Measurements from ENCODE around the gene QSOX1.

The QSOX1 gene

DNA sequence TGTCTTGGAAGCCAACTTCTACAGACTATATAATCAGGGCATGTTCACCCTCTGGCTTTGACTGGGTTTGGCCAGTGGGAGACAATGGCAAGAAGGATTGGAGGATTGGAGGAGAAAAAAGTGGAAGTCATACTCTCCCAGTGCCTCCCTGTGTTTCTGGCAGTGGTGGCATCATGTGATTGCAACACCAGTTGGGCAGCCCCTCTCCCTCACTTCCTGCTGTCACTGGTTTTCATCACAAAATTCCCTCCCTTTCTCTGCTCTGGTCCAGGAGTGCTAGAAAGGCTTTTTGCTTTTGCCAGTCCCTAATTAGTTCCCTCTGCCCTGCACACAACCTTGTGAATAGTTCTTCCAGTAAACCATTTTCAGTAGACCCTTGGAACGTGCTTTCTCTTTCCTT is 3.7 kb upstream of the QSOX1 start:
- DNase-seq = no peak

DNA sequence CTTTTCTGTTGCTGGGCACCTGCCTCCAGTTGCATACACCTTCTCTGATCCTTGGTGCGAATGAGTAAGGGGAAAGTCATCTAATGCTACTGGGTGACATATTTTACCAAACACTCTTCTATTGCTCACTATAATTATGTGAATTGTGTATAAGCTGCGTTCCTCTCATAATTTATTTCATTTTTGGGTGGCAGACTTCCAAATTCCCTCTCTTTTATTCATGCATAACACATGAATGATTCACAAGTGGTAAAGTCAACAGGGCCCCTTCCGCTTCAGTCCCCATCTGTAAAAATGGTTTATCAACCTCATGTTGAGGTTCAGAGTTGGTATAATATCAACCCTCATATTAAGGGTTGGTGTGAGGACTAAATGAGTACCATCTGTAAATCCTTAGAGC is 3.2 kb upstream of the QSOX1 start:
- no peak for DNase-seq

DNA sequence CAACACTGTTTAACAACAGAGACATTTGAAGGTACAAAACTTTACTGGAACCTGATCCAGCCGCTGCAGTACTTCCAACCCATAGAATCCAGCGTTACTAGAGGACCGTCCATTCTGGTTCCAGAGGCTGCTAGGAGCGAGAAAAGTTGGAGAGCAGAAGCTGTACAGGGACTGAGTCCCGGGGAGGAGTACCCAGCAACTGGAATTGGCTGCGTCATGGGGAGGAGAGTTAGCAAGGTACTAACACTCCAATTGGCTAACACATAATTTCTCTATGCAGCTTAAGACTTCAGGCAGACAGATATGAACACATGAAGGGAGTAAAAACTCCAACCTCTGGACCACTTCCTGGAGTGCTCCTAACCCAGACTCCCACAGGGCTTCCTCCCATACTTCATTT is 2.1 kb upstream of the QSOX1 start:
- DNase-seq = no peak

DNA sequence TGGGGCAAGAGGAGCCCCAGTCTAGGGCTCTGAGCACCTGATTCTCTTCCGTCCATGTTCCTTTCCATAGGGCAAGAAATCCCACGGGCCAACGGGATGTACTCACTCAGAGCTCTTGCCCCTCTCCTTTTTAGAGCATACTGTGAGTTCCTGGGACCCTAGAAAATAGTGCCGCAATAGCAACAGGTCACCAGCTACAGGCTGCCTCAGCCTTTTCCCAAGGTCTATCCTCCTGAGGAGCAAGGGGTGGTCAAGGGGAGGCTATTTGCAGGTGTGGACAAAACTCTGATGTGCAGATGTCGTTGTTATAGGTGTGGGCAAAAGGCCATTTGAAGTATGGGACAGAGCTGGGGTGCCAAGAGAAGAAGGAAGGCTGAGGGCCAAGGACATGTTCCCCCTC is 1.6 kb upstream of the QSOX1 start:
- no peak for DNase-seq

DNA sequence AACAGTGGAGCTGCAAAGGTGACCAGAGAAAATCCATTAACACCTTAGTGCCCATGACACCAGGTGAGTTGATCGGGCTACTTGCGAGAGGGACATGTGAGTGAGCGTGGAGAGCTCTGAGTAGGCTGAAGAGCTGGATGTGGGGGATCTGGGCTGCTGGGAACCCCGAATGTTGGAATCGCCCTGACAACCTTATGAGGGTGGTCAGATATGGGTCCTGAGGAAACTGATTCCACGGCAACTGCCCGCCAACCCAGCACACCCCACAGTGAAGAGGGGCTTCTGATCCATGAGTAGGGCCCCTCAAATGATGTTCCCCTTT is 705 bp upstream of the QSOX1 start:
- no peak for DNase-seq

DNA sequence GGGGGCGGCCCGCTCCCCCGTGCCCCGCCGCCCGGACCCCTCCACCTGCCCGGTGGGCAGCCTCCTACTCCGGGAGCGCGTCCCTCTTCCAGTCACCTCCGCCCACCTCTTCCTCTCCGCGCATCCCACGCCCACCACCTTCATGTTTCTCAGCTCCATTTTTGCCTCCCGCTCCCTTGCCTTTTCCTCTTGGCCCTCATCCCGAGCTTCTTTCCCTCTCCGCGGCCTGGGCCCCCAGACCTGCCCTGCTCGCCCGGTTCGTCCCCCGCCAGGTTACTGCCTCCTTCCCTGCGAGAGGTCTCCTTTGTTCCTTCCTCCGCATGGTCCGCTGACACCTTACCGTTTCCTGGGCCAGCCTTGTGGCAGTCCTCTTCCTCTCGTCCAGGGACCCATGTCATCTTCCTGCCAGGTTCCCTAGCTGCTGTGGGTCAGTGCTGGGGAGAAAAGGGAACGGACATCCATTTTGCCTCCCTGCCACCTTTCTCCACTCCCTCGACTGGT is 563 bp downstream of the QSOX1 start:
- DNase-seq = no peak

DNA sequence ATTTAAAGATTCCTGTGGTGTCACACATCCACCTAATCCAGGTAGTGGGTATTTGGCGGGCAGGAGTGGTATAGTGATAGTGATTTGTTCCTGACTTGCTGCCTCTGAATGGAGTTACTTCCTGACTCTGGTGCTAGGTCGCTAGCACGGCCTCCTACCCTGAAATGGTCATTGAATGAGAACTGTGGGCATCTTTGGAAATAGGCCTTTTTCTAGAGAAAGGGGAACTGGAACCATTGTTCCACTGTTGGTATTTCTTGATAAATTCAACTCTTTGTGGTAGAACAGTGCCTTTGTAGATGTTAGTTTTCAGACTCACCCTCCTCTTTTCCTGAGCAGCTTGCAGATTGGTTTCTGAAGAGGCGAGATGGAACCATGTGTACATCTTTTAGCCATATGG is 1.5 kb downstream of the QSOX1 start:
- DNase-seq = peak; percentile 58

DNA sequence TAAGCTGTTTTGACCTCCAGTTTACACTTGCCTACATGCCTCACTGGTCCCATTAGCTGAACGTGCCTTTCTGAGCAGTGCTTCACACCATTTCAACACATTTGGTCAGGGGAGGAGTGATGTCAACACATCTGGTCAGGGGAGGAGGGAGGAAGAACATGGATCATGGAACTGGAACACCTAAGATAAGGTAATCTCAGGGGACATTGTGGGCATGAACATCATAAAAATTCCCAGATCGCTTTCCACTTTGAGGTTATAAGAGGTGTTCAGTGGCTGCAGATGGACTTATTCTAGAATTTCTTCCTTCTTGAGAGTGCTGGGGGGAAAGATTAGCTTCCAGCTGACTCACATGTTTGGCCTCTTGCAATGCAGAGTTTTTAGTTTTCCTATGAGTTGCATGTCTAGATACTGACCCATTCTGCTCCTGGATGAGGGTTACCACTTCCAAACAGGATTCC is 2.0 kb downstream of the QSOX1 start:
- no peak for DNase-seq

DNA sequence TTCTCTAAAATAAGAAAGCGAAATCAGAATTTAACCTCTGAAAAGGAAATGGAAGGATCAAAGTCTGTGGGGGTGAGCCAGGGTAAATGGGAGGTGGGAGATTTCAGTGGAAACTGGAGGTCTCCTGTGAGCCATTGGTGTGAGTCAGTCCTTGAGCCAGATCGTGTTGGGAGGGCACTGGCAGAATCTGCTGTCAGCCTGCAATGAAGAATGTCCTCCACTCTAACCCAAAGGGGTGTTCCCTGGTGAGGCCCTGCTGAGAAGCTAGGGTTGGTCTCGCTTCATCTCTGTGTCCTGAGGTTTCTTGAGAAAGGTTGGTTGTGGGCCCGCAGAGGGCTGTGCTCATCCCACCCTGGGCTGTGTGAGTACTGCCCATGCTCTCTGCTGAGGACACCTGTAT is 2.4 kb downstream of the QSOX1 start:
- no peak for DNase-seq

DNA sequence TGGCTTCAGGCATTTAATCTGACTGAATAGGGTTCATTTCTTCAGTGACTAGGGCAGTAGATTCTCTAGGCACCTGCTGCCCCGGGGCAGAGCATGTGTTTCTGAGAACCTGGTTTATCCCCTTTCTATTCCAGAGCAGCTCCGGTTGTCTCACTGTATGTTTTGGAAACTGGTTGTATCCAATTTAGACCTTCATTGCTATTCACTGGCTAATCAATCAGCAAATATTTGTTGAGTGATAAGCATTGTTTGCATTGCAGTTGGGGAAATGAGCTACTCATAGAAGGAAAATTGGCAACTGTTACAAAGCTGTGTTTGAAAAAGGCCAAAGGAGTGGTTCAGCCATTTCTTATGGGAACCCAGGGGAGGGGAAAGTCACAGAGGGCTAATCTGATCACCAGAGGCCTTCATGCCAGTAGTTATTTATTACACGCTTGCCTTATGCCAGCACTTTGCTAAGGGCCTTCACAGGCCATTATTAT is 2.9 kb downstream of the QSOX1 start:
- no peak for DNase-seq

DNA sequence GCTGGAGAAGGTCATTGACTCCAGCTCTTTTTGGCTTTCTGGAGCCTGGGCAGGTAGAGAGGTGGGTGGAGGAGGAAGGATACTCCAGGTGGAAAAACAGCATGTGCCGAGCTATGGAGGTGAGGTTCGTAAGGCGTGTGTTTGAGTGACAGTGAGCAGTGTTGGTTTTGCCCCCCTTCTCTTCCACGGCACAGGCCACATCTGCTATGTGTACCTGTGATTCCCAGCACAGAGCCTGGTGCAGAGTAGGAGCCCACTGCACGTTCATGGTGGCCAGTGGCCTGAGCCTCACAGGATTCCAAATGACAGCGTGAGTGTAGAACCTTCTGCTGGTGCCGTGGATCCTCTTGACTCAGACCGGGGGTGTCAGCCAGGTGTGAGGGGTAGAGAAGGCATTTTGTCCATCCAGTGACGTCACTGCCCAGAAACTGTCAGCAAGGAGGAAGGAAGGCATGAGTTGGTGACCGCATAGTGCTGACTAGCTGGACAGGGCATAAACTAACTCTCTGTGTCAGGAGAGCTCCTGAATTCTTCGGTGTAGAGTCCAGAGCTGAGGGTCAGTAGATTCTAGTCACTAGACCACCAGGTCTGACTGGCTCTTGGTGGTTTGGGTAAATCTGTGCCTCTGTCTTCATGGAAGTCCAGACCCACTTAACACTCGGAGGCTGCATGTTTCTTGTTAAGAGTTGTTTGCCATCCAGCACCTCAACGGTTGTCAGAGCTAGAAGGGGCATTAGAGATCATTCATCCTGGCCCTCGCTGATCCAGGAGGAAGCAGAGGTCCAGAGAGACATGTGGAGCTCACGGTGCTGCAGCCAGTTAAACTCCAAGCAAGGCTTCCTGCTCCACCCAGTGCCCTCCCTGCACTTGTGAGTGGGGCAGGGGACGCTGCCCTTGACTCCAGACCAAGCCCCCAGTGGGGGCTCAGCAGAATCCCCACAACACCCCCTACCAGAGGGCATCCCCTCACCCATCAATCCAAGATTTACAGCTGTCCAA is 3.8 kb downstream of the QSOX1 start:
- DNase-seq = no peak

DNA sequence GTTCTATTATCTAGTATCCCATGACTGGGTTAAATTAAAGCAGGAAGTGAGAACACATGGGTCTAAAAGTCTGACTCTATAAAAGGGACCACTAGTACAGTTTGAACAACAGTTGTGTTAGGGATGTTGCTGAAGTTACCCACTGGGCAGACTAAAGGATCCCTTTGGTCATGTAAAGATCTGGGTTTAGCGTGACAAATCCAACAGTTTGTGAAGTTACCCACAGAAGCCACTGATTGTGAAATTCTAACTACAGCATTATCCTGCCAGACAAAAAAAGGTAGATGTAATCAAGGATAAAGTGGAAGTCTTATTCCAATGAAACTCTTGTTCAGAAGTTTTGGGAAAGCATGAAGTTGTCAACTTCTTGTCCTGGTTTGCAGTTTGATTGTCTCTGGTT is 5.7 kb downstream of the QSOX1 start:
- peak; percentile 35 for DNase-seq

DNA sequence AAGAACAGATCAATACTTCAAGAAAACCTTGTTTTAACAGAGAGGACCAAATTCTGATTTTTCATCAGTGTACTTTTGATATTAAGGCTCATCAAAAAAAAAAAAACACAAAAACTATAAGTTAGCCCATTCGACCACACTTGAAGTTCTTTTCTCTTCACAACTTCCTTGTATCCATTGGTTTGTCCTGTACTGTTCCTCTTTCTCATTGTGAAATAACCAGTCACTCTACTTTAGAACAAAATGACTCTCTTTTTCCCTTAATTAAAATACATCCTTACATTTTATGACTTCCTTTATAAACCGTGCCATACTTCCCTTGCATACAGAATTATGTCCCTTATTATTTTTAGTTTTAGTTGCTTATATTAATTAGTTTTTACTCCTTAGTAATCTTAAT is 8.4 kb downstream of the QSOX1 start:
- DNase-seq = peak; percentile 21

DNA sequence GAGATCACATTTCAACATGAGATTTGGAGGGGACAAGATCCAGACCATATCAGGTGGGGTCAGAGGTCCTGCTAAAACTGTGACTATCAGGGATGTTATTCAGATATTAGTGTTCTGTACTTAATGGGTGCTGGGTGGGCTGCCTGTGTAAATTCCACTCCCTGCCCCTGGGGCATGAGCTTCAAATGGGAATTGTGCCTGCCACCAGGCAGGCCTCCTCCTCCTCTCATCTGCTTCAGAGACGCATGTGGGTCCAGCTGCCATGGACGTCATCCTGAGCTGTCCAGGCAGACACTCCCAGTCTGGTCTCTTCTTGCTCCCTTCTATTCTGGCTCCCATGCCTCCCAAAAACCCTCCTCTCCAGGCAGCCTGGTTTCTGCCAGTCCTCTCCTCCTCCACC is 10.4 kb downstream of the QSOX1 start:
- no peak for DNase-seq

DNA sequence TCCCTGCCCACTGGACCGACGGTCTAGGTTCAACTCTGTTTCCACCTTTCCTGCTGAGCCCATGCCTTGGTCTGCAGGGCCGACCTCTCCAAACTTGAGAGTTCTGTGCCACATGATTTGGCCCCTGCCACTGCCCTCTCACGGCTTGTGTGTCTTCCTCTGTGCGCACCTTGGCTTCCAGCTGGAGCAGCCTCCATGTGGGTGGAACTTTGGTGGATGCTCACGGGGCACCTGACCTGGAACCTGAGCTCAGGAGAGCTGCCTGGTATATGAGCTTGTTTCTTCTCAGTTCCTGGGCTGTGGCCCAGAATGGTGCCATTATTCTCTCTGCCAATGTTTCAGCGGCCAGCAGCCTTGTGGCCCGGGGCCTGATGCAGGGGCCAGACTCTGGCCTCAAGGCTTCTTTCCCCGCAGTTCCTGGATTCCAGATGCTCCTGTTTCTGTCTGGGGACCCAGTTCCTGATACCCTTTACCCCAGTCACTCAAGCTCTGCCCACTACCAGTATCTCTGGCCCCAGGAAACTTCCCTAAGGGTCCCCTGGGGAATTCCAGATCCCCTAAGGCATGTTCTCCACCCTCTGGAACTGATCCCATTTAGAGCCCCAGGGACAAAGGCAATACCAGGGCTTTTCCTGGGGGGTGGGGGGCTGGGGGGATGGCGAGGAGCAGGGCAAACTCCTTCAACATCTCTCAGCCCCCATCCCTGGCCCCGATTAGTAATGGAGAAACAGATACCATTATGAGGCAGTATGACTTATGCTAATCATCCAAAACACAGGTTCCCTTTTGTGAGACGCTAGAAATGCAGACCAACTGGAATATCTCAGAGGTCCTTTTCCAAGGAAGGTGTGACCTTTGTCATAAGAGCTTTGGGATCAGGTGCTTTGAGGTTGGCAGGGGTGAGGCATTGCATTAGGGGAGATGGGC is 11.1 kb downstream of the QSOX1 start:
- DNase-seq = no peak

DNA sequence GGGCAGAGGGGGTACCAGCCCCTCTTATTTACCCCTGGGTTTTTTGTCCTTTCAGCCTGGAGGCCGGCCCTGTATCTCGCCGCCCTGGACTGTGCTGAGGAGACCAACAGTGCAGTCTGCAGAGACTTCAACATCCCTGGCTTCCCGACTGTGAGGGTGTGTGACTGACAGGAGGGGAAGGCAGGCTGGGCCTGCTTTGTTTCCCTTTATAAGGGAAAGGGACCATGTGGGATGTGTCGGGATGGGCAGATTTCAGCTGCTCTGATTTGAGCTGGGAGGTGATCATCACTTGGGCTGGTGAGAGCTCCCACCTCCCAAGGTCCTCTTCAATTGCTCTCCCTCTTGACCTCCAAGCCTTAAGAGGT is 11.7 kb downstream of the QSOX1 start:
- DNase-seq = no peak

DNA sequence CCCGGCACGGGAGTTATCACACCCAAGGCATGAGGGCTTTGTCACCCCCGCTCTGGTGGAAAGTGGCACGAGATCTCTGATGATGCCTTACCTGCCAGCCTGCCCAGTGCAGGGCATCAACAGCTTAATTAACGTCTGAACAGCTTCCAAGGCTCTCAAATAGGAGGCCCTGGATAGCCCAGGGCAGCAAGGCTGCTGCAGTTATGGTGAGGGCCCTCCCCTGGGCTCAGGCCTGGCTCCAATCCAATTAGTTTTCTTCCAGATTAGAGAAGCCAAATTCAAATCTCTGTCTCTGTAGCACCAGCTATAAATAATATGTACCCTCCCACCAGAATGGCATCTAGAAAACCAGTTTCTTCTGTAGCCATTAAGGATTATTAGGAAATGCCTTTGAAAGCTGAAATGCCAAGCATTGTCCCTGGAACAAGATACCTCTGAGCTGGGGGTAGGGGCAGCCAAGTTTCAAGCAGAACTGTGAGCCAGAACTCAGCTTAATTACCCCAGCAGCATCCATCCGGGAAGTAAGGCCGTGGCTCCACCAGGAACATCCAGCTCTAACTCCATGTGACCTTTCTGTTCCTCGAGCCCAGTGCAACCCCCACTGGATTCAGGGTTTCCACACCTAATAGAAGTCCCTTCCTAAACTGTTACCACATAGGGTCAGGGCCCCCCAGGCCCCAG is 12.5 kb downstream of the QSOX1 start:
- DNase-seq = no peak

DNA sequence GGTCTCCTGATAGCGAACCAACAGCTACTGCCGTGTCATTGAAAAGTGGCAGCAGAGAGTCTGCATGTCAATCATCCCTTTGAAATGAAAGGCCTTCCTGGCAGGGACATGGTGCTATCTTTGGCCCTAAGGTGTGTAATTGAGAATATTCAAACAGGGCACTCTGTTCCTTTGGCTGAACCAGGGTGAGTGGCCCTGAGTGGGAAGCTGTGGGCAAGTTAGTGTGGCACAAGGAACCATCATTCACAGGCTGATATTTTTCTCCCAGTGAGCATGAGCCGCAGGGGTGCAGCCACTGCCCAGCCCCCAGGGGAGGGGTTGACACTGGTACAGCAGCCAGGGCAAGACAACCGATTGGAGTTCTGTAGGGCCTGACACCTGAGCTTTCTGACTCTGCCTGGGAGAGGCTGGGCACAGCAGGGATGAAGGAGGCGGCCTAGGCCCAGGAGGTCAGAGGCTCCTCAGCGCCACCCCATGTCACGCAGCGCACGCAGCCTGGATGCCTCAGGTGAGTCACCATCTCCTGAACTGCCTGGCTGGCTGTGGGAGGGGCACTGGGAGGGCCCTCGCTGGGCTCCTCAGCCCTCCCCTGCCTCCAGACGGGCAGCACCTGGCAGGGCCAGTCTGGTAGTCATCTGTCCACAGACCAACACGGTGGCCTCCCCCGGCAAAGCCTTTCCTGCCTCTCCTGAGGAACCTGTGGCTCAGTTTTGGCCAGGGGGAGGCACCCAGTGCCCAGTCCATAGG is 13.2 kb downstream of the QSOX1 start:
- DNase-seq = no peak

DNA sequence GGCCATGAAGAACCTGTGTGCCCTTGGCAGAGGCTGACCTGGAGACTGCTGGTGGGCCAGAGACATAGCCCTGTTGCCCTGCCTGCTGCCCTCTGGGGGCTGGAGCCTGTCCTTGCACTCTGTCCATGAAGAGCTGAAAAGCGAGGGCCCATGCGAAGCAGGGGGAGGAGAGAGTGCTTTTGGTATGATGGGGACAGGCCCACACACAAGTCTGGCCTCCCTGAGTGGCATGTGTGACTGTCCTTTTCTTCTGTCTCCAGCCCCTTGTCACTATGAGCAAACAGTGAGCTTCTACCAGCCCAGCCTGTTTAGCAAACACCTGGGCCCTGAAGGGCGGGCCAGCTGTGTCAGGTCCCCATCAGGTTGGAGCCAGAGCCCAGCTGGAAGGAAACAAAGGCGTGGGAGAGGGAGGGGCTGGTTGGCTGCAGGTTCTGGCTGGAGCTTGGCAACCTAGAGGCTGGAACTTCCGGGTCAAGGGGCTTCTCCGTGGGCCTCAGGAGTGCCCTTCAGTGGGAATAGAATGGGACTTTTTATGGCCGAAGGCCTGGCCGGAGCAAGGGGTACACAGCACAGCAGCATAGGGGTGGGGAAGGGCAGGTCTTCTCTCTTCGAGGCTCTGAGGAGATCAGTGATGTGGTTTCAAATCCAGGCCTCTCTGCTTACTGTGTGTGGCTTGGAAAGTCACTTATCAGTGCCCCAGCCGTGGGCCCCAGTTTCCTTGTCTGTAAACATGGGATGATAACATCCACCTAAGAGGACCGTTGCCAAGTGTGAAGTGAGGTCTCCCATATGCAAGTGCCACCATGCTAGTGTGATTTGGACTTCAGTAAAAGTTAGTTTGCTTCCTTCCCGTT is 14.3 kb downstream of the QSOX1 start:
- DNase-seq = peak; percentile 77

DNA sequence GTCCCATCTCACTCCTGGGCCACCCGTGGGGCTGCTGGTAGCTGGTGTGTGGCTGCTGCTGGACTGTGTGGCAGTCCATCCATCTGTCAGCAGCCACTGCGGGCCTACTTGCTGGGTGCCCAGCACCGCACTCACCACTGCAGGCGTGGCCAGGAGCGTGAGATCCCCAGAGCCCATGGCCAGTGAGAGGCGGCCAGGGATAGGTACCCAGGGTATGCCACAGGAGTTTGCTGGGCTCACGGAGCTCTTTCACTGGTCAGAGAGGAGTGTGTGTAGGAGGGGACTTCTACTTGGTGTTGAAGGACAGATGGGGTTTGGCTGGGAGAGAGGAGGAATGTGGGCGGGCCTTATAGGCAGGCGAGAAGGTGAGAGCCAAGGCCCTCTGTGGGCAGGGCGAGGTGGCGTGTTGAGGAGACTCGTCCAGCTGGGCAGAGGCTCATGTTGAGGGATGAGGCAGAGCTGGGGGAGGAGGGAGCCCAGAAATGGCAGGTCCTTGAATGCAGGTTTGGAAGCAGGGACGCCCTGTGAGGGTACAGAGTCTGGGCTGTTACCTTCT is 15.0 kb downstream of the QSOX1 start:
- no peak for DNase-seq
